Neural progenitor cell (in vitro differentiated cells): ENCODE measurements around the gene HTN3.

ENCODE experiments used
- CTCF ChIP-seq: fragments of 200-600 bp; sonication (generic); IDR thresholded peaks from 2 replicates; pipeline ENCODE4 v1.5.1; 2017; ENCODE audit warnings: antibody characterized with exemption, mild to moderate bottlenecking
- EZH2 ChIP-seq: fragments of 200-600 bp; sonication (generic); IDR thresholded peaks from 2 replicates; pipeline ENCODE4 v1.6.1; 2017; ENCODE audit warnings: antibody characterized with exemption, mild to moderate bottlenecking, moderate library complexity
- EZH2phosphoT487 ChIP-seq: fragments of 200-600 bp; sonication (generic); IDR thresholded peaks from 2 replicates; pipeline ENCODE4 v1.6.1; 2017; ENCODE audit warnings: antibody characterized with exemption

GRCh38 chr4:69984030-69984443, 44.2 kb upstream of the HTN3 start:
- TF ChIP-seq CTCF (no peak), EZH2 (no peak), EZH2phosphoT487 (no peak)
